Left ventricle myocardium inferior (tissue), 1 donor: ENCODE measurements around the gene ADAMTS20. TPM values are rescaled to one million over a fixed set of nuclear protein-coding genes. Genes with fewer than 3 reads are reported as not detected.

ENCODE experiments used
- DNase-seq: peaks from one replicate; pipeline ENCODE4 v3.0.0-alpha.2; 2020
- H3K27ac ChIP-seq: fragments of 200-600 bp; replicated peaks from 2 replicates; pipeline ENCODE4 v1.8.0; 2021
- H3K27me3 ChIP-seq: fragments of 200-600 bp; 2 replicates; pipeline ENCODE4 v1.8.0; 2021; ENCODE audit warnings: low read depth
- H3K36me3 ChIP-seq: fragments of 200-600 bp; 2 replicates; pipeline ENCODE4 v1.8.0; 2021
- H3K4me1 ChIP-seq: fragments of 200-600 bp; 2 replicates; pipeline ENCODE4 v1.8.0; 2021
- H3K4me3 ChIP-seq: fragments of 200-600 bp; 2 replicates; pipeline ENCODE4 v1.8.0; 2021; ENCODE audit warnings: mild to moderate bottlenecking, moderate library complexity
- H3K9me3 ChIP-seq: fragments of 200-600 bp; replicated peaks from 2 replicates; pipeline ENCODE4 v1.8.0; 2021
- intact Hi-C: fragments of 100-400 bp; cut with micrococcal nuclease; formaldehyde crosslinking; loops from one replicate; pipeline ENCODE4 v1.11.0; 2022
- total RNA-seq: library from RNA; stranded (reverse); fragmentation: NEBNext Ultra II Directional; extraction: Animal tissue kit (Norgen Biotek cat#: 25700); gene quantifications from one replicate; pipeline ENCODE4 v1.2.1, GENCODE V29; 2021
- TF ChIP-seq, protein P1 (sequence below): fragments of 200-600 bp; IDR thresholded peaks from 2 replicates; pipeline ENCODE4 v1.8.0; 2021; ENCODE audit warnings: antibody characterized with exemption, mild to moderate bottlenecking, borderline replicate concordance
- donor health status: DM: no; HTN: yes; CAD: no; lungs with severe emphysema.

Gene ADAMTS20
- total RNA-seq, 1 donor from 2014 or later, result not detected

DNA sequence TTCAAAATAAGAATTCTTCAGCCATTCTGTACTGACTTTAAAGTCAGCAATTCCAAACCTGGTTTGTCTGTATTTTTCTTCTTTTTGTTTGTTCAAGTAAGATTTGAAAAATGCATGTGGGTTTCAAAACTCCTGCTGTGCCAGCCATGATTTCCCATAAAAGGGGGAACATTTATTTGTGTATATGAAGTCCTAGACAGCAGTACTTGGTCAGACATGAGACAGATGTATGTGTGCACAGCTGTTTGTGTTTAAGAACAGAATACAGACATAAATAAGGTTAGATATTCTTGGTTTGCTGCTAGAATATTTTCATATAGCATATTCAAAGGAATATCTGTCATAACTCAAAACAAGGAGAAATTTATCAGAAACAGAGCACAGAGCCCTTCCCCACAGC, 236.0 kb downstream of the ADAMTS20 start:
- no peaks in the 10 kb centered on the region for H3K36me3 ChIP-seq
- no peaks in the 10 kb centered on the region for H3K4me1 ChIP-seq
- TF ChIP-seq, protein P1, sequence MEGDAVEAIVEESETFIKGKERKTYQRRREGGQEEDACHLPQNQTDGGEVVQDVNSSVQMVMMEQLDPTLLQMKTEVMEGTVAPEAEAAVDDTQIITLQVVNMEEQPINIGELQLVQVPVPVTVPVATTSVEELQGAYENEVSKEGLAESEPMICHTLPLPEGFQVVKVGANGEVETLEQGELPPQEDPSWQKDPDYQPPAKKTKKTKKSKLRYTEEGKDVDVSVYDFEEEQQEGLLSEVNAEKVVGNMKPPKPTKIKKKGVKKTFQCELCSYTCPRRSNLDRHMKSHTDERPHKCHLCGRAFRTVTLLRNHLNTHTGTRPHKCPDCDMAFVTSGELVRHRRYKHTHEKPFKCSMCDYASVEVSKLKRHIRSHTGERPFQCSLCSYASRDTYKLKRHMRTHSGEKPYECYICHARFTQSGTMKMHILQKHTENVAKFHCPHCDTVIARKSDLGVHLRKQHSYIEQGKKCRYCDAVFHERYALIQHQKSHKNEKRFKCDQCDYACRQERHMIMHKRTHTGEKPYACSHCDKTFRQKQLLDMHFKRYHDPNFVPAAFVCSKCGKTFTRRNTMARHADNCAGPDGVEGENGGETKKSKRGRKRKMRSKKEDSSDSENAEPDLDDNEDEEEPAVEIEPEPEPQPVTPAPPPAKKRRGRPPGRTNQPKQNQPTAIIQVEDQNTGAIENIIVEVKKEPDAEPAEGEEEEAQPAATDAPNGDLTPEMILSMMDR, result no peak
- intact Hi-C loops, result no loop called here
- H3K27me3 ChIP-seq, result no peaks in the 10 kb centered on the region
- no peak for DNase-seq
- H3K9me3 ChIP-seq, result no peaks in the 10 kb centered on the region
- no peak overlapping the region for H3K27ac ChIP-seq
- no peak overlapping the region for H3K4me3 ChIP-seq

DNA sequence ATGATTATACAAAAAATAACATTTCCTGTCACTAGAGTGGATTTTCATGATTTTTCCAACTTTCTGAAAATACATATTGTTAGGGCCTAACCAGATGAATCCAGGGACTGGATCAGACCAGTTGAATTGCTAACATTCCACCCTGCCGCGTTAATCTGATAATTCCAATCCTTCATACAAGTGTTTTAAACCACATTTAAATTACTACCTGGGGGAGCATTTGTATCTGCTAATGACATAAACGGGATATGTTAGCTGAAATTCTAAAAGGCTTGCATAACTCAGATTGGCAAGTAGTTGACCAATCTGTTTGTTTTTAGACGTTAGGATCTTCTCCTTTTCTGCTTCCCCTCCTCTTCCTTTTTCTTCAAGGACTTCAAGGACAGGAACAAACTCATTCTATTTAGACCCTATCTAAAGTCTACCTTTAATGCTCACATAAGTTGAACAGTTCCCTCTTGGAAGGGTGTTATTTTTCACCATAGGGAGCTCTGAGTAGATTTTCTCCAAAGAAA, 239.0 kb downstream of the ADAMTS20 start:
- Histone ChIP-seq H3K27me3 (no peaks in the 10 kb centered on the region), H3K36me3 (no peaks in the 10 kb centered on the region), H3K4me1 (no peaks in the 10 kb centered on the region), H3K27ac (no peak overlapping the region), H3K4me3 (no peak overlapping the region), H3K9me3 (no peaks in the 10 kb centered on the region)
- no peak for DNase-seq
- intact Hi-C loops, result no loop called here
- TF ChIP-seq, protein P1, result no peak

DNA sequence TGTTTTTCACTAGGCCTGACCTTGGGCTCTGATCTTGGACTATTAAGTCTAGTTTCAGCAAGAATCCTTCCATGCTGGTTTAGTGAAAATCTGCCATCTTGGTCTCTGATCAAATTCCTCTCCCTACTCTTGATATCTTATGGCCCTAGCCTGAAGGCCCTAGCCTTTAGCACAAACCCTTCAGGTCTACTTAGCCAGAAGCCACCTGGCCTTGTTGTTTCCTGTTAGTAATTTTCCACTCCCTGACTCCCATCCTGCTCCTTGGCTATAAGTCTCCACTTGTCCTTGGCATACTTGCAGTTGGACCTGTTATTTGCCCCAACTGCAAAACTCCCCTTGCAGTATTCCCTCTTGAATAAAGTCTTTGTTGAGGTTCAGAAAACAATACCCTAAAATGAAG, 241.4 kb downstream of the ADAMTS20 start:
- TF ChIP-seq, protein P1, result no peak
- H3K9me3 ChIP-seq, result no peaks in the 10 kb centered on the region
- no peaks in the 10 kb centered on the region for H3K4me1 ChIP-seq
- H3K4me3 ChIP-seq, result no peak overlapping the region
- no peaks in the 10 kb centered on the region for H3K36me3 ChIP-seq
- intact Hi-C loops, result no loop called here
- no peak for DNase-seq
- H3K27me3 ChIP-seq, result no peaks in the 10 kb centered on the region
- no peak overlapping the region for H3K27ac ChIP-seq

DNA sequence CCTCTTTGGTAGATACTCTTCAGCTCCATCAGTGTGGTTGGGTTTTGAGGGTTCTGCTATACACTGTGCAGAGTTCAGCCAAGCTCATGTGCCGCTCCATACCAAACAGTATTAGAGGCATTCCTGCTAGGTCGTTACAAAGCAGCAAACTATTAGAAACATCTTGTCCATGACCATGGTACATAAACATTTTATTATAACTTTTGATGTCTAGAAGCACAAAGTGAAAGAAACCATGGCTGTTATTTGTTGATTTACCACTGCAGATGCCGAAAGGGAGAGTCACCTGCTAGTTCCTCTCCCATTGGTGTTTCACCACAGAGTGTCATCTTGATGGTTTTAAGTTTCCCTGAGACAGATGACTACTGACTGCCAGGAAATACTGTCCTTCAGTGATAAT, 242.0 kb downstream of the ADAMTS20 start:
- Histone ChIP-seq H3K27me3 (no peaks in the 10 kb centered on the region), H3K36me3 (no peaks in the 10 kb centered on the region), H3K4me1 (no peaks in the 10 kb centered on the region)

DNA sequence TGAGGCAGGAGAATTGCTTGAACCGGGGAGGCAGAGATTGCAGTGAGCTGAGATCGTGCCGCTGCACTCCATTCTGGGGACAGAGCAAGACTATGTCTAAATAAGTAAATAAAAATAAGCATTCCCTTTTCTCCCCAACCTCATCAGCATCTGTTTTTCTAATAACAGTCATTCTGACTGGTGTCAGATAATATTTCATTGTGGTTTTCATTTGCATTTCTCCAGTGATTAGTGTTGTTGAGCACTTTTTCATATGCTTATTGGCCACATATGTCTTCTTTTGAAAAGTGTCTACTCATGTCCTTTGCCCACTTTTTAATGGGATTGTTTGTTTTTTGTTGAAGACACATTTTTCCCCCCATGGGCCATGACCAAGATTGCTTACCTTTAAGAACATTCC, 243.2 kb downstream of the ADAMTS20 start:
- H3K4me3 ChIP-seq, result no peak overlapping the region
- no peaks in the 10 kb centered on the region for H3K9me3 ChIP-seq
- H3K27me3 ChIP-seq, result no peaks in the 10 kb centered on the region
- TF ChIP-seq, protein P1, result no peak
- intact Hi-C loops, result no loop called here
- H3K36me3 ChIP-seq, result no peaks in the 10 kb centered on the region
- H3K4me1 ChIP-seq, result no peaks in the 10 kb centered on the region
- no peak overlapping the region for H3K27ac ChIP-seq
- no peak for DNase-seq

More for the DNA sequence above, 242.0 kb downstream of the ADAMTS20 start:
- no peak for DNase-seq
- no peaks in the 10 kb centered on the region for H3K9me3 ChIP-seq
- no peak overlapping the region for H3K4me3 ChIP-seq
- no peak overlapping the region for H3K27ac ChIP-seq
- intact Hi-C loops, result no loop called here
- TF ChIP-seq, protein P1, result no peak
